HG02970 (cell line): Measurements from ENCODE around the gene NUPR1.
"Not testable (repeated sequence)": the region's sequence is repeated elsewhere in the genome, so short reads cannot be mapped to it uniquely, and the experiment has no call there.

Experiments
- ATAC-seq: cut with Tn5 transposase; IDR thresholded peaks from one replicate; pipeline ENCODE4 v1.9.1; 2021; ENCODE audit warnings: mild to moderate bottlenecking, moderate library complexity, moderate number of reproducible peaks; ENCODE audit not compliant: unreplicated experiment, low FRiP score

Gene NUPR1

DNA sequence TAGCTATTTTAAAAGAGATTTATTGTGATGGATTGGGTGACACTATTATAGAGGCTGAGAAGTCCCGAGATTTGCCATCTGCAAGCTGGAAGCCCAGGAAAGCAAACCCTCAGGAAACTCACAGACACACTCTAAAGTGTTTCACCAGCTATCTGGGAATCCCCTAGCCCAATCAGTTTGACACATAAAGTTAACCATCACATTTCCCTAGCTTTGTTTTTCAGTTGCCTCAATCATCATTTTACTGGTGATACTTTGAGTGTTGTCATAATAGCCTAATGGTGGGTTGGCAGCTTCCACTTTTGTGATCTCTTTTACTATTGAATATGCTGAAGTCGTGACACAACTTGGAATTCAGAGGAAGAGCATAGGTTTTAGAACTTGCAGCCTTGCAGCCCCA lies 16.8 kb upstream of the NUPR1 start:
- no peak for ATAC-seq

DNA sequence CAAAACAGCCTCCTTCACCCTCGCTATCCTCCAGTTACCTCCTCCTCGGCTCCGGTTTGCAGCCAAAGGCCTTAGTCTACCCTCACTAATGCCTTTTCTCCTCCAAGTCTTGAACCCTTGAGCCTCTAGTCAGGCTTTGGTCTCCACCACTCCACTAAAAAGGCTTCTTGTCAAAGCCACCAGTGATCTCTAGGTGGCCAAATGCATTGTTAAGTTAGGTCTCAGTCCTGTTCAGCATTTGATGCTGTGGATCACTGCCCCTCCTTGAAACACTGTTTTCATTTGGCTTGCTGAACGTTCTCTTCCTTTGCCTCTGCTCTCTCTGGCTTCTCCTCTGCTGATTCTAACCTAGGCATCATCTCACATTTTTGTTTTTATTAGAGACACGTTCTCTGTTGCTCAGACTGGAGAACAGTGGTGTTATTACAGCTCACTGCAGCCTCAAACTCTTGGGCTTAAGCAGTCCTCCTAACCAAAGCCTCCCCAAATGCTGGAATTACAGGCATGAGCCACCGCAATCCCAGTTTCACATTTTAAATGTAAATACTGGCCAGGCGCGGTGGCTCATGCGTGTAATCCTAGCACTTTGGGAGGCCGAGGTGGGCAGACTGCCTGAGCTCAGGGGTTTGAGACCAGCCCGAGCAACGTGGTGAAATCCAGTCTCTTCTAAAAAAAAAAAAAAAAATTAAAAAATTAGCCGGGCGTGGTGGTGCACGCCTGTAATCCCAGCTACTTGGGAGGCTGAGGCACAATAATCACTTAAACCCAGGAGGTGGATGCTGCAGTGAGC lies 16.1 kb upstream of the NUPR1 start:
- peak; percentile 3 for ATAC-seq

DNA sequence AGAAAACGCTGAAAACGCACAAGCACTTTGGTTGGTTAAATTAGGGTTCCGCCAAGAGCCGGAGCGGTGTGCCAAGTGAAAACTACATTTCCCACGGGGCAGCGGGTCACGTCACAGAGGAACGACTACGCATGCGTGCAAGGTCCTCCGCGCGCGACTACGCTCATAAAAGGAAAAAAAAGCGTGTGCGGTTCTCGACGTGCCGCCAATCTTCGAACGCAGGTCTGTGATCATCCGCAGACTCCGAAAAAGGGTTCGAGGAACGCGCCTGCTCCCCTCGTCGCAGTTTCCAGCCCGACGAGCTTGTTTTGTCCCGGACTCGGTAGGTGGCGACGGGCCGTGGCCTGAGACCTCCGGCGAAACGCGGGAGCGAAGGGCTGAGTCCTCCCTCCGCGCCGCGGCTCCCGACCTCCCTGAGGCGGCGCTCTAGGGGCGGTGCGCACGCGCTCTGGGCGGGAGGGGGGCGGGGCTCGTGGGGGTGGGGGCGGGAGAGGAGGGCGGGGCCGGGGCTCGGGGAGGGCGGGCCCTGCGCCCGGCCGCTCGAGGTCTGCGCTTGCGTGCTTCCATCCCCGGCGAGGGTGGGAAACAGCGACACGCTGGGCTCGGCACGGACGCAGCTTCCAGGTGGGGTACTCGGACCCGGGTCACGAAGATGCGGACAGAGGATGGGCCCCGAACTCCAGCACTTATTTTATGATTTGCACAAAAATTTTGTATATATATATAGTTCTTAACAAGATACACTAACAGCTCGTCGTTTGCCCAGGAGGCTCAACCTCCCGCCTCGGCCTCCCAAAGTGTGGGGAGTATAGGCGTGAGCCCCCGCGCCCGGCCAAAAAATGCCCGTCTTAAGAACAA lies 15.2 kb upstream of the NUPR1 start, which contains the start of gene SGF29:
TSS of gene SGF29 (plus strand) at position 145 of the 858 bp plus-strand sequence. CDS start 27,150 bp downstream, outside the sequence.
- peak; percentile 78 for ATAC-seq

DNA sequence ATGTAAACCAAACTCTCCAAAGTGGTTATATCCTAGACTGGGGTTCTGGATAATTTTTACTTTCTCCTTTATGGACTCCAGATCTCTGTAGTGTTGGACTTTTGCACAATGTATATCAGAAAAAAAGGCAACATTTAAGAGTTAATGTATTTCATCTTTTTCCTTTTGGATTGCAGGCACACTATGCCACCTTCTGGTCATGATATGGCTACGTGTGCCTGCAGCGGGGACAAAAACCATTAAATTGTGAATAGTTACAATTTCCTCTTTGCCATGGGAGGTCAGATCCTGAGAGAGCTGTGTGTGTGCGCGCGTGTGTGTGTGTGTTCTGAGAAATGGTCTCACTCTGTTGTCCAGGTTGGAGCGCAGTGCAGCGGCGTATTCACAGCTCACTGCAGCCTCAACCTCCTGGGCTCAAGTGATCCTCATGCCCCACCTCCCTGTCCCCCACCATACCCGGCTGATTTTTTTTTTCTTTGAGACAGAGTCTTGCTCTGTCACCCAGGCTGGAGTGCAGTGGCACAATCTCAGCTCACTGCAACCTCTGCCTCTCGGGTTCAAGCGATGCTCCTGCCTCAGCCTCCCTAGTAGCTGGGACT lies 10.6 kb upstream of the NUPR1 start:
- ATAC-seq: no peak

DNA sequence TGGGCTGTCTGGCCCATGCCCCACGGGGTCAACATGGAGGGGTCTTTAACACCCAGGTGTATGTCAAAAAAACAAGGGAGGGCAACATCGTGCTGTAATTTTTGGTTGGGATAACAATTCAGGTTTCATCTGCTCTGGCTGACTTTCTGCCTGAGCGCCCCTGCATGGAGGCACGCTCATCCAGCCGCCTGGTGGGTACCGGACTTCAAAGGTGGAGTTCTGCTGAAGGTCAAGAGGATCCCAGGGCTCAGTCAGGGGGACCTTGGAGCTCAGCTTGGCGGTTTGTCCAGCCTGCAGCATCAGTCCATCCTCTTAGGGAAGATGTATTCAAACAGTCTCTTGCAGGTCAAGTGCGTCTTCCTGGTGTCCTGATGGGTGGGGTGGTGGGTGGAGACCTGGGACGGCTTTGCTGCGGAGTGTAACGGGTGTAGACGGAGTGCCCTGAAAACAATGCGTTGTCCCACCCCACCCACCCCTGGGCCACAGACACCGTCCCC lies 9.6 kb upstream of the NUPR1 start:
- ATAC-seq: no peak

DNA sequence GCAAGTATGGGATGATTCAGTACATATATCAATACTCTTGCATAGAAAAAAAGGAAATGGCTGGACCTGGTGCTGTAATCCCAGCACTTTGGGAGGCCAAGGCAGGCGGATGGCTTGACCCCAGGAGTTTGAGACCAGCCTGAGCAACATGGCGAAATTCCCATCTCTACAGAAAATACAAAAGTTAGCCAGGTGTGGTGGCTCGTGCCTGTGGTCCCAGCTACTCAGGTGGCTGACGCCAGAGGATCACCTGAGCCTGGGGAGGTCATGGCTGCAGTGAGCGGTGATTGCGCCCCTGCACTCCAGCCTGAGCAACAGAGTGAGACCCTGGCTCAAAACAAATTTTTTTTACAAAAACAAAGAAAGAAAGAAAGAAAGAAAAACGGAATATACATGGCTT lies 7.9 kb upstream of the NUPR1 start:
- no peak for ATAC-seq

DNA sequence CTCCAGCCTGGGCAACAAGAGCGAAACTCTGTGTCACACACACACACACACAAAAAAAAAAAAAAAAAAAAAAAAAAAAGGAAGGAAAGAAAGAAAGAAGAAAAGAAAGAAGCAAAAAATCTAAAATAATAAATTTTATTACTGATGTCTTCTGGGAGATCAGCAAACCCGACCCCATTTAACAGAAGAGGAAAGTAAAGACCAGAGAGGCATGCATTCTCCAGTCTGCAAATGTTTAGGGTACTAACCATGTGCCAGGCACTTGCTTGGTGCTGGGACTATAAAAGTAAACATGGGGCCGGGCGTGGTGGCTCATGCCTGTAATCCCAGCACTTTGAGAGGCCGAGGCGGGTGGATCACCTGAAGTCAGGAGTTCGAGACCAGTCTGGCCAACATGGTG lies 7.2 kb upstream of the NUPR1 start:
- not testable (repeated sequence) for ATAC-seq

DNA sequence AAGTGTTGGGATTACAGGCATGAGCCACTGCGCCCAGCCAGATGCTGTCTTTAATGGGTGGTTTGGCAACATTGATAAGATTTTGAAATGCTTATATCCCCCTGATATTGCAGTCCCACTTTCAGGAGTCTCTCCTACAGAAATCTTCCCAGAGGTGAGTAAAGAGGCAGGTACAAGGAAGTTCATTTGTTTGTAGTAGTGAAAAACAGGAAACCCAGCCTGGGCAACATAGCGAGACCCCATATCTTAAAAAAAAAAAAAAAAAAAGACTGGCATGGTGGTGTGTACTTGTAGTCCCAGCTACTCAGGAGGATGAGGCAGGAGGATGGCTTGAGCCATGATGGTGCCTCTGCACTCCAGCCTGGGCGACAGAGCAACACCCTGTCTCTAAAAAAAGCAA lies 6.2 kb upstream of the NUPR1 start:
- no peak for ATAC-seq

DNA sequence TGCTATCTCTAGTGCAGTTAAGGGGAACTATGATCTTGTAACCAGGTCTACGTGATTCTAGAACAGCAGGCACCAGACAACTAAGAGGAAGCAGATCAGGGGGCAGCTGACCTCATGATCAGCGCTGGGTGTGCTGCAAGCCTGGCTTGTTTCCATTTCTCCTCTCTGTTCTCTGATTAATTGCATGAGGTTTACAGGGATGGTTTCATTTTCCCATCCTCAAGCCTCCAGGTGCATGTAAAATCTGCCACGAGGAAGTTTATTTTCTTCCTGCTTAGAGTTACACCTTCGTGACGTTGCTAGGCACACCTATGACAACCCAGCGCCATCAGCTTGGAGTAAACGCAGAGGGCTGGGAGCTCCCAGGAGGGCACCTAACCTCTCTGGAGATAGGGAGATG lies 4.3 kb upstream of the NUPR1 start:
- ATAC-seq: no peak

DNA sequence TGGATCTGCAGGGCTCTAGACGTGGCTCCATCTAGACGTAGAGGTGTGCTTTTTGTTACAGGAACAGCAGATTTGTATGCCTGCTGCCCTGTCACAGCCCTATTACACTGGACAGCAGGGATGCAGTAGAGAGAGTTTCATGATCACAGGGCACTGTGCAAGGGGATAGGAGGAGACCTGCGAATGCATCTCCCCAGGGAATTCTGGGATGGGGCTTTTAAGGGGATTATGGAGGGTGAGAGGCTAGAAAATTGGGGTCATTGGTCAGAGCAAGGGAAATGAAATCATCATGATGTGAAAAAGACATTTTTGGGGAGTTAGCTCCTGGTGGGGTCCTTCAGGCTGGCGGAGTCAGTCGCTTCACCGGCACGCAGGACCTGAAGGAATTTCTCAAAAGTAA lies 3.9 kb upstream of the NUPR1 start:
- ATAC-seq: no peak

DNA sequence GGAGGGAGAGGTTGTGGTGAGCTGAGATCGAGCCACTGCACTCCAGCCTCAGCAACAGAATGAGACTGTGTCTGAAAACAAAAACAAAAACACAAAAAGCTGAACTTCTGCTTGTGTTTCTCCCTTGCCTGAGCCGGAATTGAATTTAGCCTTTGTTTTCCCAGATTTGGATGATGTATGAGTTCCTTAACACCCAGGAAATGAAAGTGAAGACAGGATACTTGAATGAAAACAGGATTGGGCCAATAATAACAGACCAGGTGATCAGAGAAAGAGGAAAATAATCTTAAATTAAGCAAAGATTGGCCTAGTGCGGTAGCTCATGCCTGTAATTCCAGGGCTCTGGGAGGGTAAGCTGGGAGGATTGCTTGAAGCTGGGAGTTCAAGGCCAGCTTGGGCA lies 1.6 kb upstream of the NUPR1 start:
- no peak for ATAC-seq

DNA sequence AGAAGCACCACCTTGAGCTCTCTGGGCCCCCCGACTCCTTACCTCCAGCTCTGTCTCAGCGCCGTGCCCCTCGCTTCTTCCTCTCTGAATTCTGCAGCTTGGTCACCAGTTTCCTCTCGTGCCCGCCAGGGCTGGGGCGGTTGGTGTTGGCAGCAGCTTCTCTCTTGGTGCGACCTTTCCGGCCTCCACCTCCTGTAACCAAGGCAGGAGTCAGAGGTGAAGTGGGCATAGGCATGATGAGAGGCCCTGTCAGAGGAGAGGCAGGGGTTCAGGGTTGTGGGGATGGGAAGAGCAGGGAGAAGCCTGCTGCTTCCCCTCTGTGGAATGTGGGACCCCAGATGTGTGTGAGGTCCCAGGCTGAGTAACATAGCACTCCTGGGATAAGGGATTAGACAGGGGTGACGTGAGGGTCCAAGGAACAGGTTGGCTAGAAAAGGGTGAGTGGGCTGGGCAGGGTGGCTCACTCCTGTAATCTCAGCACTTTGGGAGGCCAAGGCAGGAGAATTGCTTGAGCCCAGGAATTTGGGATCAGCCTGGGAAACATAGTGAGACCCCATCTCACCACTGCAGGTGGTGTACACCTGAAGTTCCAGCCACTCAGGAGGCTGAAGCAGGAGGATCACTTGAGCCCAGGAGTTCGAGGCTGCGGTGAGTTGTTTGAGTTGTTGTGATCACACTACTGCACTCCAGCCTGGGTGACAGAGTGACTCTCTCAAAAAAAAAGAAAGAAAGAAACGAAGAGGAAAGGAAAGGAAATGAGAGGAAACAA lies 626 bp downstream of the NUPR1 start:
- ATAC-seq: no peak

DNA sequence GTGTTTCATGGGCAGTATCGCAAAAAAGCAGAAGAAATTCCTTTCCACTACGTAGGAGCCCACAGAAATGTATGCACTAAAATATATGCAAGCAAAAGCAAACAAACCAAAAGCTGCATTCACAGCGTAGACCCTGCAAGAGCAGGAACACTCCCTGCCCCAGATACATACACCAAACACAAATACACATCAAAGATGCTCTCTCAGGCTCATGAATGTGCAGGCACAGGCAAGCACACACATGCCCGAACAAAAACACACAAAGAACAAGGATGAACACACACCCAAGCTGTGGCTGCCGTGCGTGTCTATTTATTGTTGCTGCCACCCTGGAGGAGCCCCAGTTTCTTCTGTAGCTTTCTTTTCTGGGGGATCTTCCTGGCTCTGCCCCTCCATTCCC lies 1.7 kb downstream of the NUPR1 start:
- no peak for ATAC-seq

DNA sequence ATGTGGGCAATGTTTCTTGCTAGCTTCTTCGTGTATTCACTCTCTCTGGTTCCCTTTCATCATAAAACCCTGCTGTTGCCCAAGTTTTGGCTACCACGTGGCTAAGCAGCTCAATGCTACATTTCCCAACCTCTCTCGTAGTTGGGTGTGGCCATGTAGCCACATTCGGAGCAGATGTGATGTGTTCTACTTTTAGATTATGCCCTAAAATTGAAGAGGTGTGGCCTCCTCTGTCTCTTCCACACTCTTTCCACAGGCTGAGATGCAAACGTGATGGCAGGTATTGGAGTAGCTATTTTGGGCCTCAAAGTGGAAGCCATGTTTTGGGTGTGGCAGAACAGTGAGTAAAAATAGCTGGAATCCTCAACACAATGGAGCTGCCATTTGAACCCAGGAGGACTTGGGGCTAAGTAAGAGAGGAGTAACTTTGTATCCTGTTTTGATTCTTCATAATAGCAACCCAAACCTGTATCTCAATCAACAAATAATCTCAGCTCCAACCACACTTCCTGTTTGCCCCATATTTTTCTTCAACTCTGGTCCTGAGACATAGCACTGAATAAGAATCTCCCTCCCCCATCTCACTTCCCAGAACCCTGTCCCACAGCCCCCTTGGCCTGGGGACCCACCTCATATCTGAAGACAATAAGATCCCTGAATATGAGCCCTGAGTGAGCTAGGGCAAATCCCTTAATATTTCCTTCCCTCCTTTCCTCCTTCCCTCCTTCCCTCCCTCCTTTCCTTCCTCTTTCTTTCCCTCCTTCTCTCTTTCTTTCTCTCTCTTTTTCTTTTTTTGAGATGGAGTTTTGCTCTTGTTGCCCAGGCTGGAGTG lies 4.0 kb downstream of the NUPR1 start:
- ATAC-seq: no peak

DNA sequence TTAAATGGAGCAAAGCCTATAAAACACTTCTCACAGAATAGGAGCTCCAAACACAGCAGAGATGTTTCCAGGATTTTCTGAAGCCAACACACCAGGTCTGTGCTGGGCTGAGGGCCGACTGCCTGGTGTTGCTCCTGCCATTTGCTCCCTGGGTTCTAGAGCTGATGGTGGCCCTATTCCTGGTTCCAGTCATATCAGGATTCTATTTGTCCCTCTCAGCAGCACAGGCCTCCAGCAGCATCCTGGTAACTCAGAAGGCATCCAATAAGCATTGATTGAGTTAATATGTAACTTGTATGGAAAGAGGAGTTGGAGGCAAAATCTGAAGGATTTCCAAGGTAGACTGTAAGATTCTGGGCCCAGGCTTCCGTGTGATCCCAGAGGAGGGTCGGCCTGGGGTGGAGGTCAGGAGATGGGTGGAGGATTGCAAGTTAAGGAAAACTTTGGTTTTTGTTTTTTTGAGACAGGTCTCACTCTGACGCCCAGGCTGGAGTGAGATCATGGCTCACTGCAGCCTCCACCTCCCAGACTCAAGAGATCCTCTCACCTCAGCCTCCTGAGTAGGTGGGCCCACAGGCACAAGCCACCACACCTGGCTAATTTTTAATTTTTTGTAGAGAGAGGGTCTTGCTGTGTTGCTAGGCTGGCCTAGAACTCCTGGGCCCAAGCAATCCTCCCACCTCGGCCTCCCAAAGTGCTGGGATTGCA lies 5.7 kb downstream of the NUPR1 start:
- no peak for ATAC-seq

DNA sequence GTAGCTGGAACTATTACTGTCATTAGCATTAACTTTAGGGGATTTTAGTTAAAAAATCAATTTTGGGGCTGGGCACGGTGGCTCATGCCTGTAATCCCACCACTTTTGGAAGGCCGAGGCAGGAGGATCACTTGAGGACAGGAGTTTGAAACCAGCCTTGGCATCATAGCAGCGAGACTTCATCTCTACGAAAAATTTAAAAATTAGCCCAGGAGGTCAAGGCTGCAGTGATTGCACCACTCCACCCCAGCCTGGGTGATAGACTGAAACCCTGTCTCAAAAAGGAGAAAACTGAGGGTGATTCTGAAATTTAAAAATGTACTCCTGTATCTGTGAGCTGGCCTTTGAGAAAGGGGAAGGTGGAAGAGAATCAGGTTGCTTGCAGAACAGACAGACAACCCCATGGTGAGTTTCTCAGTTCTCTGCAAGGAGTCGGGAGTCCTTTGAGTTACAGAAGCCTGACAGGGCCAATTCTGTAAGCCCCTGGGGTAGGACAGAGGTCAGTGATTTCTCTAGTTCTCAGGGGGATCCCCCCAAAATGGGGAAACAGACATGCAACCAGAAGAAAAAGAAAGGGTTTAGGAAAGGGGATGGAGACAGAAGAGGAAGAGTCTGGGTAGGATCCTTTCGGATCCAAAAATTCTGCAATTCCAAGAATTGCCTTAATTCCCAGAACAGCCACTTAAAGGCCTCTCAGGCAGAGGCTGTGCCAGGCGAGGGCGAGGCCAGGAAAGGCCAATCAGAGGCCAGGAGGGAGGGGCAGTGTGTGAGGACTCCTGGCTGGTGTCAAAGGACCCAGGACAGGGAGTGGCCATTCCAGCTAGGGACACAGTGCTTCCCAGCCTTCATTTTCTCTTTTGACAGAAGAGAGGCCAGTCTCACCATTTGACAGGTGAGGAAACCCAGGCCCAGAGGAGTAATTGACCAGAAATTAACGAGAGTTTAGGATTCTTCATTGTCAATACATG lies 6.7 kb downstream of the NUPR1 start:
- no peak for ATAC-seq

DNA sequence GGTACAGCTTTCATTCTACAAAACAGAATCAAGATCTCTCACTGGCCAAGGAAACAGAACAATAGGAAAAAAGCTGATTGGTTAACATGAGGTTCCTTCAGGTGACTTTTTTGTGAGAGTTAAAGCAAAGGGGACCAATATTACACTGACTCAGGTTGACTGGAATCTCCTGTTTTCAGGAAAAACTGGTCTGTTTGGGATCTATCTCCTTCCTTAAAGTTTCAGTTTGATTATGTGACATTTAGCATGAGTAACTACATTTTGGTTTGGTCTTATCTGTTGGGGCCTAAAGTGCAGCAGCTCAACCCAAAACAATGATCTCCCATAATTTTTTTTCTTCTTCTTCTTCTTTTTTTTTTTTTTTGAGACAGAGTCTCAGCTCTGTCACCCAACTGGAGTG lies 9.7 kb downstream of the NUPR1 start:
- no peak for ATAC-seq

DNA sequence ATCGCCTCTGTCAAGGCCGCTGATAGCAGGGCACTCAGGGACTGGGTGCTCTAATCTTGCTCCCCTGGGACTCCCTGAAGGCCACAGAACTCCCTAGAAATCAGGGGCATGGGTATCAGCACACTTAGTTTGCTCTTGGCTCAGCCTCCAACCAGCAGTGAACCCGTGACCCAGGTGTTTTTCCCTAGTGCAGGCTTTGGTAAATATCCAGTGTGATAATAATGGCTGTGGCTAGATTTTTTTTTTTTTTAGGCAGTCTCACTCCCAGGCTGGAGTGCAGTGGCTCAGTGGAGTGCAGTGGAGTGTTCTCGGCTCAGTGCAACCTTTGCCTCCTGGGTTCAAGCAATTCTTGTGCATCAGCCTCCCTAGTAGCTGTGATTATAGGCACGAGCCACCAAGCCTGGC lies 10.3 kb downstream of the NUPR1 start:
- ATAC-seq: no peak
